Measurements from ENCODE around the gene DRG2.

The DRG2 gene

GRCh38 chr17:18151290-18151689, 63.5 kb downstream of the DRG2 start:
- Mint-ChIP-seq H3K27ac (peak overlapping the region; percentile 51), H3K36me3 (ENCODE audit: low read depth) (no peaks in the 10 kb centered on the region), H3K27me3 (ENCODE audit: low read depth, poor library complexity) (no peaks in the 10 kb centered on the region), H3K4me1 (peaks cover 54% of the 10 kb centered on the region), H3K4me3 (no peak overlapping the region), H3K9me3 (no peaks in the 10 kb centered on the region)
- no peak for TF ChIP-seq CTCF (IDR thresholded peaks at IDR 0.05)
- DNase-seq = no peak

GRCh38 chr17:18155179-18155578, 67.4 kb downstream of the DRG2 start:
- H3K9me3 Mint-ChIP-seq = no peaks in the 10 kb centered on the region
- no peak overlapping the region for H3K4me3 Mint-ChIP-seq
- H3K36me3 Mint-ChIP-seq (ENCODE audit: low read depth) = no peaks in the 10 kb centered on the region
- H3K27me3 Mint-ChIP-seq (ENCODE audit: low read depth, poor library complexity) = no peaks in the 10 kb centered on the region
- DNase-seq = no peak
- TF ChIP-seq CTCF (IDR thresholded peaks at IDR 0.05) = no peak
- H3K4me1 Mint-ChIP-seq = peaks cover 71% of the 10 kb centered on the region
- H3K27ac Mint-ChIP-seq = no peak overlapping the region

- H3K27me3 Mint-ChIP-seq (ENCODE audit: low read depth, poor library complexity) = peaks cover 2% of the 10 kb centered on the region
- H3K9me3 Mint-ChIP-seq = no peaks in the 10 kb centered on the region
- DNase-seq = no peak
- no peak overlapping the region for H3K27ac Mint-ChIP-seq
- no peaks in the 10 kb centered on the region for H3K36me3 Mint-ChIP-seq (ENCODE audit: low read depth)
- TF ChIP-seq CTCF (IDR thresholded peaks at IDR 0.05) = no peak
- no peak overlapping the region for H3K4me3 Mint-ChIP-seq
- H3K4me1 Mint-ChIP-seq = peaks cover 67% of the 10 kb centered on the region
These were observed 68.6 kb downstream of the DRG2 start for GRCh38 chr17:18156171-18156975.

GRCh38 chr17:18156976-18157280, 69.2 kb downstream of the DRG2 start:
- Mint-ChIP-seq H3K4me3 (no peak overlapping the region), H3K36me3 (ENCODE audit: low read depth) (no peaks in the 10 kb centered on the region), H3K27me3 (ENCODE audit: low read depth, poor library complexity) (peaks cover 2% of the 10 kb centered on the region), H3K9me3 (no peaks in the 10 kb centered on the region), H3K4me1 (peaks cover 69% of the 10 kb centered on the region), H3K27ac (no peak overlapping the region)
- DNase-seq = no peak
- no peak for TF ChIP-seq CTCF (IDR thresholded peaks at IDR 0.05)

All from nephron progenitor cell (in vitro differentiated cells).